Muscle layer of duodenum (tissue), 2 donors: Measurements from ENCODE around the gene VPS72.
A peak's percentile ranks its signal among the peaks of the same experiment; 100 is the strongest.
"Not testable (repeated sequence)": the region's sequence is repeated elsewhere in the genome, so short reads cannot be mapped to it uniquely, and the experiment has no call there.

Experiments used
- H3K27ac ChIP-seq: one replicate; pipeline ENCODE4 v1.7.0; 2013; ENCODE audit warnings: mild to moderate bottlenecking, low read length
- H3K27me3 ChIP-seq: one replicate; pipeline ENCODE4 v1.7.0; 2013; ENCODE audit warnings: low read depth, mild to moderate bottlenecking, control low read depth, low read length
- H3K36me3 ChIP-seq, 2 donors: one replicate each; pipeline ENCODE4 v1.7.0; 2013; ENCODE audit warnings: low read length in 2 of 2, control low read depth in 1 of 2, mild to moderate bottlenecking in 1 of 2; ENCODE audit not compliant: insufficient read depth in 2 of 2, control insufficient read depth in 1 of 2
- H3K4me1 ChIP-seq, 2 donors: one replicate each; pipeline ENCODE4 v1.7.0; 2013; ENCODE audit warnings: low read length in 2 of 2, mild to moderate bottlenecking in 2 of 2, control low read depth in 1 of 2, moderate library complexity in 1 of 2; ENCODE audit not compliant: insufficient read depth in 2 of 2, control insufficient read depth in 1 of 2
- H3K4me3 ChIP-seq, 2 donors: one replicate each; pipeline ENCODE4 v1.7.0; 2013; ENCODE audit warnings: low read length in 2 of 2, low read depth in 1 of 2, mild to moderate bottlenecking in 1 of 2
- H3K9me3 ChIP-seq, 2 donors: one replicate each; pipeline ENCODE4 v1.7.0; 2013; ENCODE audit warnings: low read length in 2 of 2, control low read depth in 1 of 2, mild to moderate bottlenecking in 1 of 2; ENCODE audit not compliant: control insufficient read depth in 1 of 2
- donor health status: healthy.

VPS72 gene

DNA sequence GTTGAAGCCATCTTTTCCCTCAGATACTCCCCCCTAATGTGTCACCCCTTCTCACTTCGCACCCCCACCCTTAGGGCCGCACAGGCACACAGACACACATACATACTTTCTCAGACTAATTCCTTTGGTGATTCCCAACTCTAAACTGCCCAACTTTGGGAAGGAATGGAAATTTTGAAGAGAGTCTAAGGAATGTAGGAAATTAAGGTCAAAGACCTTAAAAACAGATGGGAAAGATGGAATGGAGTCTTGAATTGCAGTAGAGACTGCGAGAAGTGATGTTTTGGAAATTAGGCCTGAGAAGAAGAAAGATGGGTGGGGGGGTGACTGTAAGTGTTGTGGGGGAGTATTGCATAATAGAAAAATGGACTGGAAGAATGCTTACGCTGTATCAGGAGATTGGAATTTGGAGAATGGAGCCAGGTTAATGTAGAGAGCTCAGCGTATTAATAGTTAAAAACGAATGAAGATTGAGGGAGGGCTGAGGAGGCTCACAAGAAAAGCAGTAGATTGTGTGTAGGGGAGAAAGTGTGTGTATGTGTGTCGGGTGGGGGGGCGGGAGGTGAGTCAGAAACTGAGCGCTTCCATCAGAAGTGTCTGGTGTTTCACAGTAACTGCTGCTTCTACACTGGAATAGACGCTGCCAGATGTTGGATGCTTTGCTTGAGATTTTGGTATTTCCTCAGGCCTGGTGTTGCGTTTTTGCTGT, 10.0 kb upstream of the VPS72 start:
- H3K4me1 ChIP-seq: peaks cover 5 to 28% of the 10 kb centered on the region in 2 donors
- H3K4me3 ChIP-seq: peak overlapping the region; percentile 90 to 99
- H3K9me3 ChIP-seq: no peaks in the 10 kb centered on the region
- peak overlapping the region; percentile 98 for H3K27ac ChIP-seq
- peaks cover 0 to 18% of the 10 kb centered on the region in 2 donors for H3K36me3 ChIP-seq
- H3K27me3 ChIP-seq: no peaks in the 10 kb centered on the region

GRCh38 chr1:151198254-151199127, 8.5 kb upstream of the VPS72 start, which contains the start of gene PIP5K1A:
Gene PIP5K1A, plus strand, starts transcription at chr1:151198552. Its CDS starts 445 bp downstream, at chr1:151198997.
- peaks cover 5 to 19% of the 10 kb centered on the region in 2 donors for H3K4me1 ChIP-seq
- H3K4me3 ChIP-seq: peak within 1 kb of the TSS; percentile 90 to 99
- no peaks in the 10 kb centered on the region for H3K27me3 ChIP-seq

DNA sequence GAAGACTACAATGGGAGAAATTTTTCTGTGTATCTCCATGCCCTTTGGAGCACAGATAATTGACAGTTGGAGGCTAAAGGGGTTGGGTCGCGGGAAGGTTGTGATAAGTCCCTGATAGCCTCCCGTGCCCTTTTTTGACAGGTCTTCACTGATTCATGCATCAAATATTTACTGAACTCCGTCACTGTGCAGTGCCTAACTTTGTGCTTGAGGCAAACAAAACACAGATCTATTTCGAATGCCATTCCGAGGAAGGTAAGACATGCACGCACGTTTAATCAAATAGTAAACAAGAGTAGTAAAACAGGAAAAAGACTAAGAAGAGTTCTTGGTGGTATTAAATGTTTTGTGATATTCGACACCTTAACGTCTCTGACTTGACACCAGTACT, 7.9 kb upstream of the VPS72 start:
- H3K27ac ChIP-seq: peak overlapping the region; percentile 98
- peaks cover 5 to 19% of the 10 kb centered on the region in 2 donors for H3K4me1 ChIP-seq
- H3K9me3 ChIP-seq: no peaks in the 10 kb centered on the region
- H3K36me3 ChIP-seq: peaks cover 0 to 13% of the 10 kb centered on the region in 2 donors
- peak overlapping the region; percentile 90 to 99 for H3K4me3 ChIP-seq
- H3K27me3 ChIP-seq: no peaks in the 10 kb centered on the region

More at GRCh38 chr1:151198254-151199127, 8.5 kb upstream of the VPS72 start, which contains the start of gene PIP5K1A:
- Histone ChIP-seq H3K9me3 (no peaks in the 10 kb centered on the region), H3K27ac (peak within 1 kb of the TSS; percentile 98), H3K36me3 (peaks cover 0 to 18% of the 10 kb centered on the region in 2 donors)

GRCh38 chr1:151196292-151196800, 6.3 kb upstream of the VPS72 start:
- Histone ChIP-seq H3K27me3 (no peaks in the 10 kb centered on the region), H3K4me1 (peaks cover 5 to 10% of the 10 kb centered on the region in 2 donors), H3K4me3 (no peak overlapping the region), H3K9me3 (no peaks in the 10 kb centered on the region), H3K36me3 (peaks cover 0 to 12% of the 10 kb centered on the region in 2 donors), H3K27ac (peak overlapping the region; percentile 18)

DNA sequence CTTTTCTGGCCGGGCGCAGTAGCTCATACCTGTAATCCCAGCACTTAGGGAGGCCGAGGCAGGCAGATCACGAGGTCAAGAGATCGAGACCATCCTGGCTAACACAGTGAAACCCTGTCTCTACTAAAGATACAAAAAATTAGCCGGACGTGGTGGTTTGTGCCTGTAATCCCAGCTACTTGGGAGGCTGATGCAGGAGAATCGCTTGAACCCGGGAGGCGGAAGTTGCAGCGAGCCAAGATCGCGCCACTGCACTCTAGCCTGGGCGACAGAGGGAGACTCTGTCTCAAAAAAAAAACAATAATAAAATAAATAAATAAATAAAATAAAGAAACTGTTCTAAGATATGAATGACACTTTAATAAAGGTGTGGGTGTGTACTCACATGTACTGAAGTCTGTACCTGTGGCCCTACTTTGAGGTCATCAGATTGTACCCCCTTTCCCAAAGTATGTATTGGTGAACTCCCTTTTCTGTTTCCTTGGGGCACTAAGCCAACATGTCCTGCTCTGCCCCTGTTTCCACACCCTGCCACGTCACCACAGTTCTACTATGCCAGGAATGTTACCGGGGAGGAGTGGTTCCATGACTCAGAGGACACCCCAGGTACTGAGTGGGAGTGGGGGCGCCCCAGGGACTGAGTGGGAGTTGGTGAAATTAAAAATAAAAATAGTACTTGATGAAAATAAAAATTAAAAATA, 5.0 kb upstream of the VPS72 start:
- peaks cover 0 to 12% of the 10 kb centered on the region in 2 donors for H3K36me3 ChIP-seq
- H3K27me3 ChIP-seq, H3K4me3 ChIP-seq, H3K27ac ChIP-seq, H3K4me1 ChIP-seq, H3K9me3 ChIP-seq: not testable (repeated sequence)

DNA sequence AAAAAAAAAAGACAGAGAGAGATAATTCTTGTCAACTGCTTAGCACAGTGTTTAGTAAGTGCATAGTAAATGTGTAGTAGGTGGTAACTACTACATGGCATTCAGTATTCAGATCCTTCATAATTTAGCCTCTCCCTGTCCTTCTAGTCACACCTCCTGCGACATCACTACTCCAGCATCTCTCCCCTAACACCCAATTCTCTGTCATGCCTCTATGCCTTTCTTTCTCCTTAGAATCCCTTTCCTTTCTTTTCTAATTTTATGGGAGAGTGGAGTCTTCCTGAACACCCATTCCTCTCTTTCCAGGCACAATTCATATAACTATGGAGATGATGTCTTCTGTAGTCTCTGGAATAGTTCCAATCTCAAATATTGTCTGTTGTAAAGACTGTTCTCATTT, 3.9 kb upstream of the VPS72 start:
- H3K27ac ChIP-seq: no peak overlapping the region
- H3K4me1 ChIP-seq: peaks cover 3 to 10% of the 10 kb centered on the region in 2 donors
- no peaks in the 10 kb centered on the region for H3K27me3 ChIP-seq
- peaks cover 0 to 4% of the 10 kb centered on the region in 2 donors for H3K36me3 ChIP-seq
- no peak overlapping the region for H3K4me3 ChIP-seq
- no peaks in the 10 kb centered on the region for H3K9me3 ChIP-seq

- no peaks in the 10 kb centered on the region for H3K9me3 ChIP-seq
- H3K27me3 ChIP-seq: no peaks in the 10 kb centered on the region
- peaks cover 9 to 10% of the 10 kb centered on the region in 2 donors for H3K4me1 ChIP-seq
- H3K27ac ChIP-seq: no peak overlapping the region
- no peaks in the 10 kb centered on the region for H3K36me3 ChIP-seq
- no peak overlapping the region for H3K4me3 ChIP-seq
These were observed 3.3 kb upstream of the VPS72 start for GRCh38 chr1:151193304-151193703.

DNA sequence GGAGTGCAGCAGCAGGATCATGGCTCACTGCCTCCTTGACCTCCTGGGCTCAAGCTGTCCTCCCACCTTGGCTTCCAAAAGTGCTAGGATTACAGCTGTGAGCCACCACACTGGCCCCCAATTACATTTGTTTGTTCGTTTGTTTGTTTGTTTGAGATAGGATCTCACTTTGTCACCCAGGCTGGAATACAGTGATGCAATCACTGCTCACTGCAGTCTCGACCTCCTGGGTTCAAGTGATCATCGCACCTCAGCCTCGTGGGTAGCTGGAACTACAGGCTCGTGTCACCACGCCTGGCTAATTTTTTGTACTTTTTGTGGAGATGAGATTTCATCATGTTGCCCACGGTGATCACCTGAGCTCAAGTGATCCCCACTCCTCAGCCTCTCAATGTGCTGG, 2.0 kb upstream of the VPS72 start:
- H3K27me3 ChIP-seq: no peaks in the 10 kb centered on the region
- H3K4me3 ChIP-seq: no peak overlapping the region
- H3K9me3 ChIP-seq: no peaks in the 10 kb centered on the region
- H3K36me3 ChIP-seq: no peaks in the 10 kb centered on the region
- no peak overlapping the region for H3K27ac ChIP-seq
- peaks cover 4 to 15% of the 10 kb centered on the region in 2 donors for H3K4me1 ChIP-seq

- Histone ChIP-seq H3K4me1 (peaks cover 4 to 15% of the 10 kb centered on the region in 2 donors), H3K4me3 (peak overlapping the region; percentile 79 to 84), H3K36me3 (peaks cover 14 to 16% of the 10 kb centered on the region in 2 donors)
- H3K27me3 ChIP-seq, H3K9me3 ChIP-seq, H3K27ac ChIP-seq: not testable (repeated sequence)
These were observed 1.3 kb downstream of the VPS72 start for GRCh38 chr1:151188667-151189066.

DNA sequence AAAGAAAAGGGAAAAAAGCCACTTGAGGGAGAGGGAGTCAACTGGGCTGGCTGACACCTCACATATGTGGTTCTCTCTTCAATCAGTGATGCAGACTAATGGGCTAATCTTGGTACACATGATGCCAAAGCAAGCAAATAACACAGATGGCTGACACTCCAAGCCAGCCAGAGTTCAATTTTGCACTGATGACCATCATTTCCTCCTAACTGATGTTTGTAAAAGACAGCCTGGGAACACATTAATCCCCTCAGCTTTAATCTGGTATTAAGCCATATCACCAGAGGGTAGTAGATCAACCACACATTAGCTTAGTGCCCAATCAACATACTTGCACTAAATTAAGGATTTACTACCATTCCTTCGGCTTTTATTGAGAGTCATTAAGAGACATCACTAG, 2.8 kb downstream of the VPS72 start:
- Histone ChIP-seq H3K9me3 (no peaks in the 10 kb centered on the region), H3K4me1 (peaks cover 4 to 15% of the 10 kb centered on the region in 2 donors), H3K27ac (no peak overlapping the region), H3K4me3 (no peak overlapping the region), H3K27me3 (no peaks in the 10 kb centered on the region), H3K36me3 (peaks cover 25 to 30% of the 10 kb centered on the region in 2 donors)

GRCh38 chr1:151184211-151184610, 5.8 kb downstream of the VPS72 start:
- no peaks in the 10 kb centered on the region for H3K9me3 ChIP-seq
- no peak overlapping the region for H3K4me3 ChIP-seq
- no peak overlapping the region for H3K27ac ChIP-seq
- H3K4me1 ChIP-seq: peaks cover 3 to 15% of the 10 kb centered on the region in 2 donors
- H3K27me3 ChIP-seq: no peaks in the 10 kb centered on the region
- peaks cover 36 to 52% of the 10 kb centered on the region in 2 donors for H3K36me3 ChIP-seq
